Right ventricle myocardium inferior (tissue), 1 donor: ENCODE measurements around the gene ANKS1B. TPM values are rescaled to one million over a fixed set of nuclear protein-coding genes. Genes with fewer than 3 reads are reported as not detected.
A peak's percentile ranks its signal among the peaks of the same experiment; 100 is the strongest.
"Not testable (repeated sequence)": the region's sequence is repeated elsewhere in the genome, so short reads cannot be mapped to it uniquely, and the experiment has no call there.

Source experiments
- ATAC-seq: fragments of 200-7000 bp; cut with Tn5 transposase; one replicate; pipeline ENCODE4 v1.9.1; 2020; ENCODE audit warnings: mild to moderate bottlenecking, moderate library complexity
- DNase-seq: peaks from one replicate; pipeline ENCODE4 v3.0.0; 2021; ENCODE audit errors: missing footprints
- intact Hi-C: fragments of 100-400 bp; cut with DNase I; formaldehyde crosslinking; loops from one replicate; pipeline ENCODE4 v1.11.0; 2022
- total RNA-seq: library from RNA; stranded (reverse); fragmentation: NEBNext Ultra II Directional; extraction: Animal tissue kit (Norgen Biotek cat#: 25700); gene quantifications from one replicate; pipeline ENCODE4 v1.2.1, GENCODE V29; 2021
- donor health status: DM: no; HTN: yes; CAD: no; lungs with severe emphysema.

Gene ANKS1B
- total RNA-seq, 1 donor from 2014 or later = 2.3 TPM

- intact Hi-C loops = no loop called here
- DNase-seq = no peak
- ATAC-seq = no peak
These were observed 1198.1 kb downstream of the ANKS1B start for GRCh38 chr12:98786653-98787052.

- DNase-seq (no peak), ATAC-seq (no peak)
- intact Hi-C loops = no loop called here
These were observed 1201.3 kb downstream of the ANKS1B start for GRCh38 chr12:98783420-98783819.

- DNase-seq (no peak), ATAC-seq (no peak)
- intact Hi-C loops = no loop called here
These were observed 1204.5 kb downstream of the ANKS1B start for GRCh38 chr12:98780261-98780660.

- DNase-seq (no peak), ATAC-seq (no peak)
- intact Hi-C loops = no loop called here
These were observed 1211.9 kb downstream of the ANKS1B start for GRCh38 chr12:98772818-98773217.

- no peak for ATAC-seq
- intact Hi-C loops = no loop called here
These were observed 1212.7 kb downstream of the ANKS1B start for GRCh38 chr12:98771811-98772752.

GRCh38 chr12:98770230-98770629 is 1214.5 kb downstream of the ANKS1B start:
- DNase-seq (no peak), ATAC-seq (no peak)
- intact Hi-C loops = no loop called here

More at GRCh38 chr12:98771811-98772752, 1212.7 kb downstream of the ANKS1B start:
- no peak for DNase-seq

GRCh38 chr12:98769068-98769467 is 1215.7 kb downstream of the ANKS1B start:
- intact Hi-C loops = no loop called here
- ATAC-seq = no peak
- no peak for DNase-seq

GRCh38 chr12:98767248-98767647 is 1217.5 kb downstream of the ANKS1B start:
- no peak for DNase-seq
- intact Hi-C loops = no loop called here
- no peak for ATAC-seq

GRCh38 chr12:98763656-98764055 is 1221.1 kb downstream of the ANKS1B start:
- ATAC-seq (no peak), DNase-seq (no peak)
- intact Hi-C loops = no loop called here

- intact Hi-C loops = no loop called here
- DNase-seq (no peak), ATAC-seq (no peak)
These were observed 1226.4 kb downstream of the ANKS1B start for GRCh38 chr12:98758331-98758730.

- intact Hi-C loops = no loop called here
- ATAC-seq = no peak
- no peak for DNase-seq
These were observed 1227.3 kb downstream of the ANKS1B start for GRCh38 chr12:98757455-98757854.

- ATAC-seq, intact Hi-C loops, DNase-seq: not testable (repeated sequence)
These were observed 1228.9 kb downstream of the ANKS1B start for GRCh38 chr12:98755855-98756254.

- ATAC-seq (no peak), DNase-seq (no peak)
- intact Hi-C loops = no loop called here
These were observed 1230.6 kb downstream of the ANKS1B start for GRCh38 chr12:98754095-98754494.

- ATAC-seq = no peak
- DNase-seq = no peak
- intact Hi-C loops = no loop called here
These were observed 1232.0 kb downstream of the ANKS1B start for GRCh38 chr12:98752726-98753125.

- DNase-seq (no peak), ATAC-seq (no peak)
- intact Hi-C loops = no loop called here
These were observed 1233.1 kb downstream of the ANKS1B start for GRCh38 chr12:98751580-98752115.

GRCh38 chr12:98750511-98750910 is 1234.2 kb downstream of the ANKS1B start:
- intact Hi-C loops = no loop called here
- no peak for DNase-seq
- ATAC-seq = no peak

GRCh38 chr12:98748463-98748862 is 1236.3 kb downstream of the ANKS1B start:
- intact Hi-C loops = no loop called here
- no peak for ATAC-seq
- no peak for DNase-seq

GRCh38 chr12:98745578-98746391 is 1239.0 kb downstream of the ANKS1B start:
- intact Hi-C loops = no loop called here

GRCh38 chr12:98744680-98745079 is 1240.1 kb downstream of the ANKS1B start:
- ATAC-seq = no peak
- DNase-seq = no peak
- intact Hi-C loops = no loop called here

More at GRCh38 chr12:98745578-98746391, 1239.0 kb downstream of the ANKS1B start:
- peak; percentile 64 for ATAC-seq
- no peak for DNase-seq
